NCI-H82 treated with DMSO at 0.1 percent for 48 hours (cell line): Measurements from ENCODE around the gene SERPINE2.
"Not testable (repeated sequence)": the region's sequence is repeated elsewhere in the genome, so short reads cannot be mapped to it uniquely, and the experiment has no call there.

Experiments
- DNase-seq: peaks from one replicate; lab custom pipeline; 2025; ENCODE audit not compliant: unreplicated experiment; lab: John Stamatoyannopoulos, UW

SERPINE2 gene

DNA sequence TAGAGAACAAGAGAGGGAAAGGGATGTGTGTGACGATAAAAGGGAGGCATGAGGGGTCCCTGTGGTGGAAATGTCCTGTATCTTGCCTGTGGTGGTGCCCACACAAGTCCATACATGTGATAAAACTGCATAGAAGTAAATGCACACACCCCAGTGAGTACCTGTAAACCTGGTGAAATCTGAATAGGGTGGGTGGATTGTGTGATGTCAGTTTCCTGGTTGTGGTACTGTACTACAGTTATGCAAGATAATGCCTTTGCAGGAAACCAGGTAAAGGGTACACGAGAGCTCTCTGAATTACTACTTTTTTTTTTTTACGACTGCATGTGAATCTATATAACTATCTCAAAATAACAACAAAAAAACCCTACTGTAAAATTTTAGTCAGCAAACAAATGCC lies 22.1 kb downstream of the SERPINE2 start:
- DNase-seq: no peak

- DNase-seq: no peak
These were observed 24.8 kb downstream of the SERPINE2 start for GRCh38 chr2:224014336-224014735.

GRCh38 chr2:224011837-224012236 lies 27.2 kb downstream of the SERPINE2 start:
- DNase-seq: no peak

DNA sequence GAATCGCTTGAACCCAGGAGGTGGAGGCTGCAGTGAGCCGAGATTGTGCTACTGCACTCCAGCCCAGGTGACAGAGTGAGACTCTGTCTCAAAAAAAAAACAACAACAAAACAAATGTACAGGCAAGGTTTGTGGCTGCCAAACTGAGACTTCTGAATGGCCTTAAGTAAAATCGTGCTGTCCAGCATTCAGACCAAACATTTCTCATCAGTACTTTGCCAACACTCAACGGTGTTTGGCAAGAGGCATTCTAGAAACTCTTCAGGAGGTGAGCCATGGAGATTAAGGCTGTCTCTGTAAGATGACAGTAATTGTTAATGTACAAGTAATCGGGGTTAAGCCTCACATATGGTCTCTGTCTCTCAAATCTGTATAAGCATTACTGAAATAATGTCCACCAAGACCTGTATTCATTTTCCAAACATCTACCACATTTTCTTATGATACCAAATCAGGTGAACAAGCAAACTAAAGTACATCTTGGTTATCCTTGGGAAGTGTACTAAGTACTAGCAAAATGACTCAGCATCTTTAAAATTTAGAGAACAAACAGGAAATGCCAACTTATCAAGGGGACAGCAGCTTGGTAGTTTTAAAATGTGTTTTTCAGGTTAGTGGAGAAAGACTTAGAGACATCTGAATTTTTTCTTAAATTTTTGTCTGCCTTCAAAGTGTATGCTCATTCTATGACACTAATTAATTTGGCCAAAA lies 29.3 kb downstream of the SERPINE2 start:
- DNase-seq: peak; percentile 80

DNA sequence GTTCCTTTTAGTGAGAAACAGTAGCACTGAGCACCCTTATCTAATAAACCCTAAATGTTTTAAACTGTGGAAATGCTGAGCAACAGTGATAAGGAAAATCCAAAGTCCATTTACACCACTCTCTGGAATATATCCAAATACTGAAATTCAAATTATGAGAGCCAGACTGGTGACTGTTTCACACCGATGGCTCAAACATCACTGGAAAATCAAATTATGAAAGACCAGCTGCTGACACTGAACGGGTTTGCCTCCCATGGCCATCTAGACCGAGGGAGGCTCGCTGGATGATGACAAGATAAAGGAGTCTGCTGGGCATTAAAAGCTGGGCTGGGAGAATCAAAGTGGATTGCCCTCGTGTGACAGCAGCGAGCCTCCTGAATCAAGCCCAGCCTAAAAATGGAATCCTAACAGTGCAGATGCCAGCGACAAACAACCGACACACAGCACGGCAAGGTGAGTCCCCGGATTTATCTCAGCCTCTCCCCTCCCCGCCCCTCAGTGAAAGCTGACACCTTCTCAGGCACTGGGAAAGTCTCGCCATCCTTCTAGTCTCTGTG lies 30.3 kb downstream of the SERPINE2 start:
- DNase-seq: peak; percentile 86

DNA sequence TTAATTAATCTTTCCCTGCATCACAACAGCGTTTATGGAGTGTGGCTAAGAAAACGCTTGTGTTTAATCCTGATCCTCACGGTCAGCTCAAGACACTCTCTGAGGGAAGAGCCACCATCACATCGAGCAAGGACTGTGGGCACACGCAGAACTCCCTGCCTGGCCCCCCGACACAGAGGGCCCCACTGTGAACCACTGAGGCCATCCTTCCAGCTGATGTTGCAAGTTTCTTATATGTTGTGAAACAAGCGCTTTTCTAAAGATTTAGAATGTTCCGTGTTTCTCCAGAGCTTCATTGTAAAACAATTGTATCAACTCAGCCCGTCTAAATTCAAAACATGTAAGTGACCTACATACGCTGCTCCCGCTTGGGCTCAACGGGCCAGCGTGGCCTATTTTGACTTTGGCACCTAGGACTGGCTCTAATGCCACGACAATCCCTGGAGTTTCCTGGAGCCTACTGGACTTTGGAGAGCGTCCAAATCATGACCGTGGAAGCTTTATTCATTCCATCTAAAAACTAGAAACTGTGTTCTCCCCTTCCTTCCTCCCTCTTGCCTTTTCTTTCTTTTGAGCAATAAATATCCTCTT lies 34.9 kb downstream of the SERPINE2 start:
- DNase-seq: no peak

DNA sequence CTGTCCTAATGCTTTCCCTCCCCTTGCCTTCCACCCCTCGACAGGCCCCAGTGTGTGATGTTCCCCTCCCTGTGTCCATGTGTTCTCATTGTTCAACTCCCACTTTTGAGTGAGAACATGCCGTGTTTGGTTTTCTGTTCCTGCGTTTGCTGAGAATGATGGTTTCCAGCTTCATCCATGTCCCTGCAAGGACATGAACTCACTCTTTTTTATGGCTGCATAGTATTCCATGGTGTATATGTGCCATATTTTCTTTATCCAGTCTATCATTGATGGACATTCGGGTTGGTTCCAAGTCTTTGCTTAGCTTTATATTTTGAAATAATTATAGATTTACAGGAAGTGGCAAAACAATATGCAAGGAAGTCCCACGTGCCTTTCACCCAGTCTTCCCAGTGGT lies 38.4 kb downstream of the SERPINE2 start:
- not testable (repeated sequence) for DNase-seq

GRCh38 chr2:223999862-224000261 lies 39.2 kb downstream of the SERPINE2 start:
- no peak for DNase-seq

DNA sequence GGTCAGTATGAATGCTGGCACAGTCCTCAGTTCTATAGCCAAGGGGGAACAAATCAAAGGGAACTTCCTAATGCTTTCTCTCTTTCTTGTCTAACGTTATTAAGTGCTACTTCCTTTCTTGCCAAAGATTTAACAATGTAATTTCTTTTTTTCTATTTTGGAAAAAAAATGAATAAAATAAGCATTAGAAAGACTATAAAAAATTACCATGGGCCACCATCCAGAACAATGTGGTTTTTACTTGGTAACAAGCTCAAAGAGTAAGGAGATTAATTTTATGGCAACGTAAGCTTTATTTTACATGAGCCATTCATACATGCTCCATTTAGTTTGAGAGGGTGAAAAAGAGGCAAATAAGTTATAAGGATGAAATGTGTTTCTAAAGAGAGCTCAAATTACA lies 40.1 kb downstream of the SERPINE2 start:
- no peak for DNase-seq

DNA sequence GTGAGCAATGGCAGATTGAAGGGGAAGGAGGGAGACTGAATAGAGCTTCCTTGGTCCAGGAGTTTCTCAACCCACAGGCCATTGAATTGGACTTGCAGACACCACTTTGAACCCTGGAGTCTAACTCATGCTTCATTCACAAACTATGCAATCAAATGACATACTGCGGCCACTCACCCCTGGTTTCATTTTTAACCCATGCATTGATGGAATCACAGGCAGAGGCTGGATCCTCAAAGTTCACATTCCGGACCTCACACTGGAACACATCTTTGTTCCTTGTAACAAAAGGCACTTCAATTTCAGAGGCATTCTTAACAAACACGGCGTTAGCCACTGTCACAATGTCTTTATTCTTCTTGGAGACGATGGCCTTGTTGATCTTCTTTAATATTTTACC lies 41.1 kb downstream of the SERPINE2 start:
- DNase-seq: no peak

DNA sequence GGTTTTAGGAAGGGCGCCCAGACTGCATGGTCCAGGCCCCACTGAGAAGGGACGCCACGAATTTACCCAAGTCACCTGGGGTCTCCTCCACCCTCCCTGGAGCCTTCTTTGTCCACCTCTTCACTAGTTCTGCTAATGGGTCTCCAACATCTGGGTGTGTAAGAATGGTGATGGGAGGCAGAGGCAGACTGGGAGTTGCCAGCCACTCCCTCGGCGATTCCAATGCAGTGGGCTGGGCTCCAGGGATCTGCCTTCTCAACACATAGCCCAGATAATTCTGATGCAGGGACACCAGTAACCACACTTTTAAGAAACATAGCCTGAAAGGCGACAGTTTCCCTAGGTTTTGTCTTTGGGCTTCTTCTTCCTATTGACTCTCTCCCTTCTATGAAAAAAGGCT lies 42.7 kb downstream of the SERPINE2 start:
- no peak for DNase-seq

GRCh38 chr2:223995569-223995968 lies 43.5 kb downstream of the SERPINE2 start:
- no peak for DNase-seq

DNA sequence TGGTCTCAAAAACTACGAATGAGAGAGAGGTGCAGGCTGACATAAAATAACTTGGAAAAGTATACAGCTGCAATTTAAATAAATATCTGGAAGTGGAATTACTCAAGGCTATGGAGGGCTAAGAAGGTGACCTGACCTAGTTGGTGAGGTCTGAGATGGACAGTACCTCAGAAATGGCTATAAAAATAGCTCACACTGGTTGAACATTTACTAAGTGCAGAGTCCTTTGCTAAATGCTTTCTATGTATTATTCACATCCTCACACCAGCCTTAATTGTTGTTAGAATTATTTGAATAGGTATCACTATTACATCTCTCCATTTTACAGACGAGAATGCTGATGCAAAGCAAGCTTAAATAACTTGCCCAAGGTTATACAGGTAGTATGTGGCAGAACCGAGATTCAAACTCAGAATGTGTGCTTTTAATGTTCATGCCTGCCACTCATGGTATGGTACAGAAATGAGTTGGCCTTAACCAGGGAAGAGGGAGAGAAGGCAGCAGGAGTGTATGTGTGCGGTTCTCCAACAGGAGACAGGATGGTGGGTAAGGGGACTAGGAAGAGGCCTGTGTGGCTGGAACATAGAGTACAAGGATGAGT lies 44.4 kb downstream of the SERPINE2 start:
- no peak for DNase-seq

- DNase-seq: peak; percentile 24
These were observed 45.4 kb downstream of the SERPINE2 start for GRCh38 chr2:223993634-223994232.

GRCh38 chr2:223991611-223992010 lies 47.5 kb downstream of the SERPINE2 start:
- DNase-seq: no peak

- no peak for DNase-seq
These were observed 49.2 kb downstream of the SERPINE2 start for GRCh38 chr2:223989856-223990232.

DNA sequence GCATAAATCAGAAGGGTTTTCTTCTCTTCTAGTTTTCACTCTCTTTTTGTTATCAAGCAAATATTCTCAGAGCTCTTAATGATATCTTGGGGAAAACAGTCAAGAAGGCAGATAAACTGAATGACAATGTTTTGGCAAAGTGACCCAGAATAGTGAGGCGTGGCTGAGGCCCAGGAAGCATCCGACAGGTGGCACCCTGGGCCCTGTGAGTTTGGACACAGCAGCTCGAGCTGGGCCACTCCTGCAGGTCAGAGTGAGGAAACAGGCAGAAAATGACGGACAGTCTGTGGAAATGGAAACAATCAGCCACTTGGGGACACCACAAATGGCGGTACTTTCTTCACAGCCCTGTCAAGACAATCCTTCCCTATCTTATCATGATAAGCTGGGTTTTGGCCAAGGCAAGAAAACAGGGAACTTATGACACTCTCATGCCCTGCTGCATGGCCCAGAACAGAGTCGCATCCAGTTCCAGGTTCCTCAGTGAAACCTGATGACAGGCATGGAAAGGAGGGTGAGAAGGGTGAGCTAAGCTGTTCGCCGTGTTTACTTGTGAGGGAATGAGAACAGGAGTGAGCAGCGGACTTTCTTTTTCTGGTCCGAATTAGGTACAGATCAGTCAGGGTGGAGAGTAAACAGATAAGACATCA lies 49.8 kb downstream of the SERPINE2 start:
- no peak for DNase-seq

GRCh38 chr2:223981241-223981640 lies 57.8 kb downstream of the SERPINE2 start:
- no peak for DNase-seq

- DNase-seq: no peak
These were observed 58.3 kb downstream of the SERPINE2 start for GRCh38 chr2:223980803-223981202.

DNA sequence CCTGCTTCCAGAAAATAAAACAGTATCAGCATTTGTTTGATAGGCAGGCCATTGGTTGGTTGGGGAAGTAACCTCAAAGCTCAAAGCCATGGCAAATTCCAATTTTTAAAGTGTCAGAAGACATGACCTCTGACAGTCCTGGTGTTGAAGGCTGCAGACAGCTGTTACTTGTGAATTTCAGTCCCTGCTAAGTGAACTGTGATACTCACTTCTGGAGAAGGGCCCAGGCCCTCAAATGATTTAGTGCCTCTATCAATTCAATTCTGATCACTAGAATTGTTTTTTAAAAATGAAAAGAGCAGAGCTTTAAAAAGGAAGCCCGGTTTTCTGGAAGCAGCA lies 58.7 kb downstream of the SERPINE2 start:
- DNase-seq: no peak

DNA sequence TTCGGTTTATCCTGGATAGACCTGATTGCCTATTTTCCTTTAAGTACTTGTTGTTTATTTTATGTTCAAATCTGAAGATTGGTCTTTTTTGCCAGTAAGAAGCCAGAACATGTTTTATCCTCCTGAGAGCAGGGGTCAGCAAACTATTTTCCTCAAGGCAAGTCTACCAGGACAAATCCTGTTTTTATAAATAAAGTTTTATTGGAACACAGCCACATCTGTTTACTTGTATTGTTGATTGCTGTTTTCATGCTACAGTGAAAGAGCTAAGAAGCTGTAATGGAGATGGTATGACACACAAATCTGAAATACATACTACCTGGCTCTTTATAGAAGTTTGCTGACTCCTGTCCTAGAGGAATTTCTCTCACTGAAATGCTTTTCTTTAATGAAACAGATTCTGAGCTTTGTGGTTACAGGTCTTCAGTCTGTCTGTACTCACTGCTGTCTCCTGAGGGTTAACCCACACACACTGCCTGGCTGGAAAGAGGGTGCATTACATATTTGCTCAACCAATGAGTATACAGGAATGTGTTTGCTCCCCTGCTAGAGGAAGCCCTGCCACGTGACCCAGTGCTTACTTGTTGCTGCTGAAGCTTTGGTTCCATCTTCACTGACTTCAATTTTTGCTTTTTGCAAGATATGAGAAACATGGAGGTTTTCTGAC lies 59.2 kb downstream of the SERPINE2 start:
- DNase-seq: no peak
